Caco-2 (cell line): ENCODE data around the gene OR10J4. TPM values are rescaled to one million over a fixed set of nuclear protein-coding genes. Genes with fewer than 3 reads are reported as not detected.

Experiments used
- BruUV-seq: library from RNA; stranded (reverse); fragments of 400-500 nt; replicated peaks from 2 replicates; lab custom pipeline; 2021; lab: Mats Ljungman, UMichigan
- CTCF ChIA-PET: fragments of 300-600 bp; sonication (Branson Sonifier 250); formaldehyde crosslinking; loops from one replicate; lab custom pipeline; 2022; ENCODE audit warnings: antibody characterized with exemption; lab: Charles Lee
- POLR2A ChIA-PET: fragments of 300-600 bp; sonication (Branson Sonifier 250); formaldehyde crosslinking; loops from one replicate; lab custom pipeline; 2022; ENCODE audit warnings: antibody characterized with exemption; lab: Charles Lee
- DNase-seq, 2 experiments: peaks; one replicate each; pipeline versions ENCODE4 v3.0.0 to v3.0.0-alpha.2; 2020 to 2022
- H3K27me3 ChIP-seq: replicated peaks from 2 replicates; pipeline ENCODE4 v1.6.0; 2011; ENCODE audit warnings: low read length; ENCODE audit not compliant: control insufficient read depth, insufficient read depth
- H3K36me3 ChIP-seq: 2 replicates; pipeline ENCODE4 v1.5.1; 2011; ENCODE audit warnings: low read length; ENCODE audit not compliant: control insufficient read depth, insufficient read depth
- H3K4me1 ChIP-seq: fragments of 250-450 bp; sonication (Bioruptor Pico); 2 replicates; pipeline ENCODE4 v1.5.1; 2020; ENCODE audit warnings: mild to moderate bottlenecking
- H3K4me3 ChIP-seq: 2 replicates; pipeline ENCODE4 v1.5.1; 2011; ENCODE audit warnings: low read depth, mild to moderate bottlenecking, control low read depth, low read length
- H3K9me3 ChIP-seq: fragments of 250-450 bp; sonication (Bioruptor Pico); 2 replicates; pipeline ENCODE4 v1.5.1; 2020; ENCODE audit warnings: mild to moderate bottlenecking, moderate library complexity
- H3K27ac Mint-ChIP-seq: one replicate; pipeline ENCODE4 v1.8.0; 2022; ENCODE audit warnings: mixed read lengths; ENCODE audit not compliant: unreplicated experiment
- H3K27me3 Mint-ChIP-seq: one replicate; pipeline ENCODE4 v1.8.0; 2022; ENCODE audit warnings: mixed read lengths; ENCODE audit not compliant: insufficient read depth, unreplicated experiment
- H3K36me3 Mint-ChIP-seq: one replicate; pipeline ENCODE4 v1.8.0; 2022; ENCODE audit warnings: mild to moderate bottlenecking, mixed read lengths; ENCODE audit not compliant: insufficient read depth, unreplicated experiment
- H3K4me1 Mint-ChIP-seq: one replicate; pipeline ENCODE4 v1.8.0; 2022; ENCODE audit warnings: low read depth, mixed read lengths; ENCODE audit not compliant: unreplicated experiment
- H3K4me3 Mint-ChIP-seq: one replicate; pipeline ENCODE4 v1.8.0; 2022; ENCODE audit warnings: mild to moderate bottlenecking, moderate library complexity, mixed read lengths; ENCODE audit not compliant: unreplicated experiment
- H3K9me3 Mint-ChIP-seq: one replicate; pipeline ENCODE4 v1.8.0; 2022; ENCODE audit warnings: mixed read lengths; ENCODE audit not compliant: unreplicated experiment
- CTCF ChIP-seq, 2 experiments: fragments of 200-600 bp in 1 of 2; IDR thresholded peaks; 1 replicate in 1 of 2; 2 replicates in 1 of 2; pipeline versions ENCODE4 v1.5.1 to v1.8.0; 2011 to 2022; ENCODE audit warnings: antibody characterized with exemption in 1 of 2, control low read depth in 1 of 2, inconsistent platforms in 1 of 2, low read depth in 1 of 2, low read length in 1 of 2, mild to moderate bottlenecking in 1 of 2, moderate library complexity in 1 of 2; ENCODE audit not compliant: insufficient read depth in 1 of 2, severe bottlenecking in 1 of 2, unreplicated experiment in 1 of 2
- intact Hi-C: fragments of 100-400 bp; cut with micrococcal nuclease; formaldehyde crosslinking; loops from one replicate; pipeline ENCODE4 v1.10.0; 2022; ENCODE audit not compliant: unreplicated experiment
- total RNA-seq: library from RNA; stranded (reverse); gene quantifications from 2 replicates; pipeline ENCODE4 v1.2.3, GENCODE V29; 2022

The OR10J4 gene
- total RNA-seq, 1 experiment from 2014 or later, result not detected

GRCh38 chr1:159421821-159422220 lies 10.2 kb upstream of the OR10J4 start:
- no peaks in the 10 kb centered on the region for H3K4me1 ChIP-seq
- TF ChIP-seq CTCF (IDR thresholded peaks at IDR 0.05; ENCODE audit: insufficient read depth in 1 of 2, low read depth in 1 of 2, low read length in 1 of 2, severe bottlenecking in 1 of 2, unreplicated experiment in 1 of 2), result peak in 1 of 2 experiments; percentile 22
- H3K4me3 ChIP-seq, result no peak overlapping the region
- H3K4me1 Mint-ChIP-seq, result no peaks in the 10 kb centered on the region
- POLR2A ChIA-PET, result no interaction called here
- no peak overlapping the region for H3K27ac Mint-ChIP-seq
- H3K9me3 ChIP-seq, result peaks cover 16% of the 10 kb centered on the region
- no peaks in the 10 kb centered on the region for H3K36me3 ChIP-seq
- DNase-seq, result no peak
- H3K27me3 Mint-ChIP-seq, result no peaks in the 10 kb centered on the region
- CTCF ChIA-PET, result no interaction called here
- H3K36me3 Mint-ChIP-seq, result no peaks in the 10 kb centered on the region
- no peaks in the 10 kb centered on the region for H3K27me3 ChIP-seq
- intact Hi-C loops, result loop anchor here (5.0 kb wide), 1 partner anchor 355 kb away; no protein-coding TSS in a partner anchor
- H3K4me3 Mint-ChIP-seq, result no peak overlapping the region
- H3K9me3 Mint-ChIP-seq, result peaks cover 35% of the 10 kb centered on the region
- no TSS peak for BruUV-seq

- Mint-ChIP-seq H3K9me3 (no peaks in the 10 kb centered on the region), H3K4me1 (peaks cover 11% of the 10 kb centered on the region), H3K36me3 (no peaks in the 10 kb centered on the region), H3K4me3 (no peak overlapping the region), H3K27me3 (no peaks in the 10 kb centered on the region), H3K27ac (no peak overlapping the region)
- Histone ChIP-seq H3K9me3 (no peaks in the 10 kb centered on the region), H3K4me3 (no peak overlapping the region), H3K36me3 (no peaks in the 10 kb centered on the region), H3K27me3 (no peaks in the 10 kb centered on the region), H3K4me1 (peaks cover 9% of the 10 kb centered on the region; the same call in 1 of the 2 replicates)
- CTCF ChIA-PET, result interaction anchor here (0.6 kb wide), 1 partner anchor 204 kb away, joined by 3 read pairs; no protein-coding TSS in a partner anchor
- TF ChIP-seq CTCF (IDR thresholded peaks at IDR 0.05; ENCODE audit: insufficient read depth in 1 of 2, low read depth in 1 of 2, low read length in 1 of 2, severe bottlenecking in 1 of 2, unreplicated experiment in 1 of 2), result no peak
- DNase-seq, result peak in 1 of 2 experiments; percentile 9
- POLR2A ChIA-PET, result no interaction called here
- BruUV-seq, result no TSS peak
- intact Hi-C loops, result no loop called here
Observed at GRCh38 chr1:159428536-159428935, 3.5 kb upstream of the OR10J4 start.

GRCh38 chr1:159429074-159429861 lies 2.7 kb upstream of the OR10J4 start:
- POLR2A ChIA-PET, result no interaction called here
- H3K4me1 ChIP-seq, result peaks cover 9% of the 10 kb centered on the region; the same call in 1 of the 2 replicates
- Mint-ChIP-seq H3K4me1 (peaks cover 11% of the 10 kb centered on the region), H3K9me3 (no peaks in the 10 kb centered on the region), H3K4me3 (no peak overlapping the region), H3K27ac (no peak overlapping the region), H3K27me3 (no peaks in the 10 kb centered on the region), H3K36me3 (no peaks in the 10 kb centered on the region)
- DNase-seq, result no peak
- CTCF ChIA-PET, result no interaction called here
- no peaks in the 10 kb centered on the region for H3K36me3 ChIP-seq
- no peaks in the 10 kb centered on the region for H3K27me3 ChIP-seq
- H3K4me3 ChIP-seq, result no peak overlapping the region
- TF ChIP-seq CTCF (IDR thresholded peaks at IDR 0.05; ENCODE audit: insufficient read depth in 1 of 2, low read depth in 1 of 2, low read length in 1 of 2, severe bottlenecking in 1 of 2, unreplicated experiment in 1 of 2), result no peak
- BruUV-seq, result no TSS peak
- H3K9me3 ChIP-seq, result no peaks in the 10 kb centered on the region
- intact Hi-C loops, result no loop called here
